ENCODE data around the gene ANKRD37. TPM values are rescaled to one million over a fixed set of nuclear protein-coding genes. Genes with fewer than 3 reads are reported as not detected.

The ANKRD37 gene
- total and polyA plus RNA-seq, 7 donors = 8.9 to 28.8 (median 12.2) TPM

GRCh38 chr4:185383451-185383850 lies 13.2 kb upstream of the ANKRD37 start:
- Histone ChIP-seq H3K4me1 (peaks cover 0 to 9% (median 0%) of the 10 kb centered on the region in 4 donors), H3K27me3 (no peaks in the 10 kb centered on the region)
- 30 to 67% methylated on average over 4 of the region's 4 CpGs for WGBS, 2 donors

GRCh38 chr4:185384061-185384460 lies 12.6 kb upstream of the ANKRD37 start:
- Histone ChIP-seq H3K9me3 (no peaks in the 10 kb centered on the region), H3K4me3 (no peak overlapping the region), H3K27me3 (no peaks in the 10 kb centered on the region), H3K4me1 (peaks cover 0 to 9% (median 0%) of the 10 kb centered on the region in 4 donors), H3K36me3 (no peaks in the 10 kb centered on the region), H3K27ac (no peak overlapping the region)
- DNase-seq = no peak
- intact Hi-C loops (cut with DNase I) = no loop called here
- TF ChIP-seq EP300 (IDR thresholded peaks at IDR 0.05) (no peak), POLR2A (IDR thresholded peaks at IDR 0.05) (no peak), POLR2AphosphoS5 (IDR thresholded peaks at IDR 0.05) (no peak), CTCF (IDR thresholded peaks at IDR 0.05) (no peak)
- WGBS, 2 donors = 75 to 95% methylated on average over 2 of the region's 2 CpGs

More at GRCh38 chr4:185383451-185383850, 13.2 kb upstream of the ANKRD37 start:
- Histone ChIP-seq H3K36me3 (no peaks in the 10 kb centered on the region), H3K4me3 (no peak overlapping the region), H3K9me3 (no peaks in the 10 kb centered on the region), H3K27ac (no peak overlapping the region)
- TF ChIP-seq POLR2A (IDR thresholded peaks at IDR 0.05) = no peak
- TF ChIP-seq CTCF (IDR thresholded peaks at IDR 0.05) = no peak
- TF ChIP-seq POLR2AphosphoS5 (IDR thresholded peaks at IDR 0.05) = no peak
- no peak for TF ChIP-seq EP300 (IDR thresholded peaks at IDR 0.05)
- no peak for DNase-seq
- intact Hi-C loops (cut with DNase I) = no loop called here

- Histone ChIP-seq H3K36me3 (no peaks in the 10 kb centered on the region), H3K27ac (peak overlapping the region in 1 of 4 donors; percentile 21), H3K4me3 (no peak overlapping the region), H3K4me1 (peaks cover 0 to 9% (median 0%) of the 10 kb centered on the region in 4 donors), H3K9me3 (no peaks in the 10 kb centered on the region), H3K27me3 (no peaks in the 10 kb centered on the region)
- TF ChIP-seq POLR2A (IDR thresholded peaks at IDR 0.05) (no peak), EP300 (IDR thresholded peaks at IDR 0.05) (no peak), CTCF (IDR thresholded peaks at IDR 0.05) (no peak), POLR2AphosphoS5 (IDR thresholded peaks at IDR 0.05) (no peak)
- no peak for DNase-seq
- WGBS, 2 donors = 5 to 9% methylated on average over 10 of the region's 10 CpGs
- intact Hi-C loops (cut with DNase I) = no loop called here
These were observed 11.7 kb upstream of the ANKRD37 start for GRCh38 chr4:185384930-185385331.

GRCh38 chr4:185387957-185388356 lies 8.7 kb upstream of the ANKRD37 start:
- WGBS, 2 donors = 95 to 96% methylated on average over 12 of the region's 12 CpGs
- DNase-seq = no peak

More at GRCh38 chr4:185387957-185388356, 8.7 kb upstream of the ANKRD37 start:
- Histone ChIP-seq H3K36me3 (no peaks in the 10 kb centered on the region), H3K27me3 (no peaks in the 10 kb centered on the region), H3K4me1 (peaks cover 0 to 9% (median 0%) of the 10 kb centered on the region in 4 donors), H3K27ac (no peak overlapping the region), H3K4me3 (no peak overlapping the region), H3K9me3 (no peaks in the 10 kb centered on the region)
- TF ChIP-seq POLR2AphosphoS5 (IDR thresholded peaks at IDR 0.05) (no peak), EP300 (IDR thresholded peaks at IDR 0.05) (no peak), POLR2A (IDR thresholded peaks at IDR 0.05) (no peak), CTCF (IDR thresholded peaks at IDR 0.05) (no peak)
- intact Hi-C loops (cut with DNase I) = no loop called here
